Activated naive CD8-positive, alpha-beta T cell treated with anti-CD3 and anti-CD28 coated beads for 36 hours (primary cell): ENCODE measurements around the gene RAB31. TPM values are rescaled to one million over a fixed set of nuclear protein-coding genes. Genes with fewer than 3 reads are reported as not detected.

Experiments used
- DNase-seq: peaks from one replicate; pipeline ENCODE4 v3.0.0; 2021
- H3K27ac Mint-ChIP-seq: one replicate; pipeline ENCODE4 v1.8.0; 2022; ENCODE audit warnings: mild to moderate bottlenecking, moderate library complexity, mixed read lengths
- H3K27me3 Mint-ChIP-seq: one replicate; pipeline ENCODE4 v1.8.0; 2022; ENCODE audit warnings: mild to moderate bottlenecking, mixed read lengths
- H3K36me3 Mint-ChIP-seq: one replicate; pipeline ENCODE4 v1.8.0; 2021; ENCODE audit warnings: mild to moderate bottlenecking, mixed read lengths
- H3K4me1 Mint-ChIP-seq: one replicate; pipeline ENCODE4 v1.8.0; 2021; ENCODE audit warnings: mixed read lengths
- H3K4me3 Mint-ChIP-seq: one replicate; pipeline ENCODE4 v1.8.0; 2022; ENCODE audit warnings: mild to moderate bottlenecking, moderate library complexity, mixed read lengths
- H3K9me3 Mint-ChIP-seq: one replicate; pipeline ENCODE4 v1.8.0; 2022; ENCODE audit warnings: mixed read lengths
- total RNA-seq, 2 experiments: library from RNA; stranded (reverse); gene quantifications; one replicate each; pipeline ENCODE4 v1.2.3, GENCODE V29; 2021

The RAB31 gene
- total RNA-seq, 2 experiments from 2014 or later = 0.70 to 0.78 TPM

- DNase-seq = peak; percentile 6
- Mint-ChIP-seq H3K9me3 (no peaks in the 10 kb centered on the region), H3K27ac (no peak overlapping the region), H3K4me3 (no peak overlapping the region), H3K36me3 (no peaks in the 10 kb centered on the region), H3K4me1 (peaks cover 5% of the 10 kb centered on the region), H3K27me3 (peaks cover 26% of the 10 kb centered on the region)
Measured at GRCh38 chr18:9735238-9735637, 27.1 kb downstream of the RAB31 start.

- H3K27me3 Mint-ChIP-seq = peaks cover 23% of the 10 kb centered on the region
Measured at GRCh38 chr18:9735879-9736278, 27.8 kb downstream of the RAB31 start.

GRCh38 chr18:9736286-9736835 lies 28.3 kb downstream of the RAB31 start:
- Mint-ChIP-seq H3K4me3 (no peak overlapping the region), H3K27ac (no peak overlapping the region), H3K36me3 (no peaks in the 10 kb centered on the region), H3K27me3 (peaks cover 25% of the 10 kb centered on the region), H3K9me3 (no peaks in the 10 kb centered on the region), H3K4me1 (peaks cover 5% of the 10 kb centered on the region)
- no peak for DNase-seq

More at GRCh38 chr18:9735879-9736278, 27.8 kb downstream of the RAB31 start:
- no peak for DNase-seq
- no peaks in the 10 kb centered on the region for H3K36me3 Mint-ChIP-seq
- H3K9me3 Mint-ChIP-seq = no peaks in the 10 kb centered on the region
- peaks cover 5% of the 10 kb centered on the region for H3K4me1 Mint-ChIP-seq
- no peak overlapping the region for H3K27ac Mint-ChIP-seq
- no peak overlapping the region for H3K4me3 Mint-ChIP-seq

GRCh38 chr18:9737006-9737405 lies 28.9 kb downstream of the RAB31 start:
- H3K27ac Mint-ChIP-seq = no peak overlapping the region
- no peak for DNase-seq
- H3K4me3 Mint-ChIP-seq = no peak overlapping the region
- peaks cover 29% of the 10 kb centered on the region for H3K27me3 Mint-ChIP-seq
- H3K9me3 Mint-ChIP-seq = no peaks in the 10 kb centered on the region
- peaks cover 5% of the 10 kb centered on the region for H3K4me1 Mint-ChIP-seq
- H3K36me3 Mint-ChIP-seq = no peaks in the 10 kb centered on the region

GRCh38 chr18:9737472-9738121 lies 29.5 kb downstream of the RAB31 start:
- H3K4me1 Mint-ChIP-seq = peaks cover 5% of the 10 kb centered on the region
- DNase-seq = no peak
- no peak overlapping the region for H3K27ac Mint-ChIP-seq
- H3K4me3 Mint-ChIP-seq = no peak overlapping the region
- H3K36me3 Mint-ChIP-seq = no peaks in the 10 kb centered on the region
- H3K9me3 Mint-ChIP-seq = no peaks in the 10 kb centered on the region
- H3K27me3 Mint-ChIP-seq = peaks cover 33% of the 10 kb centered on the region

GRCh38 chr18:9738266-9738969 lies 30.3 kb downstream of the RAB31 start:
- Mint-ChIP-seq H3K27me3 (peaks cover 30% of the 10 kb centered on the region), H3K27ac (no peak overlapping the region), H3K9me3 (no peaks in the 10 kb centered on the region), H3K4me3 (no peak overlapping the region), H3K4me1 (peaks cover 5% of the 10 kb centered on the region), H3K36me3 (no peaks in the 10 kb centered on the region)
- DNase-seq = no peak

- no peak for DNase-seq
- no peak overlapping the region for H3K27ac Mint-ChIP-seq
- peaks cover 5% of the 10 kb centered on the region for H3K4me1 Mint-ChIP-seq
- H3K9me3 Mint-ChIP-seq = no peaks in the 10 kb centered on the region
- no peaks in the 10 kb centered on the region for H3K36me3 Mint-ChIP-seq
- peaks cover 32% of the 10 kb centered on the region for H3K27me3 Mint-ChIP-seq
- H3K4me3 Mint-ChIP-seq = no peak overlapping the region
Measured at GRCh38 chr18:9739516-9739915, 31.4 kb downstream of the RAB31 start.

- Mint-ChIP-seq H3K36me3 (no peaks in the 10 kb centered on the region), H3K4me1 (peaks cover 4% of the 10 kb centered on the region), H3K27me3 (peaks cover 36% of the 10 kb centered on the region), H3K4me3 (no peak overlapping the region), H3K27ac (no peak overlapping the region), H3K9me3 (no peaks in the 10 kb centered on the region)
- DNase-seq = no peak
Measured at GRCh38 chr18:9740071-9740470, 32.0 kb downstream of the RAB31 start.

GRCh38 chr18:9741406-9741792 lies 33.3 kb downstream of the RAB31 start:
- Mint-ChIP-seq H3K36me3 (no peaks in the 10 kb centered on the region), H3K27me3 (peaks cover 28% of the 10 kb centered on the region), H3K4me1 (no peaks in the 10 kb centered on the region)

GRCh38 chr18:9741793-9742523 lies 33.9 kb downstream of the RAB31 start:
- no peak for DNase-seq
- Mint-ChIP-seq H3K4me3 (no peak overlapping the region), H3K27me3 (peaks cover 28% of the 10 kb centered on the region), H3K36me3 (no peaks in the 10 kb centered on the region), H3K4me1 (no peaks in the 10 kb centered on the region), H3K9me3 (no peaks in the 10 kb centered on the region), H3K27ac (no peak overlapping the region)

More at GRCh38 chr18:9741406-9741792, 33.3 kb downstream of the RAB31 start:
- H3K9me3 Mint-ChIP-seq = no peaks in the 10 kb centered on the region
- no peak overlapping the region for H3K4me3 Mint-ChIP-seq
- no peak overlapping the region for H3K27ac Mint-ChIP-seq
- DNase-seq = no peak

GRCh38 chr18:9742524-9743131 lies 34.5 kb downstream of the RAB31 start:
- no peaks in the 10 kb centered on the region for H3K36me3 Mint-ChIP-seq
- no peak overlapping the region for H3K27ac Mint-ChIP-seq
- H3K9me3 Mint-ChIP-seq = no peaks in the 10 kb centered on the region
- H3K4me3 Mint-ChIP-seq = no peak overlapping the region
- DNase-seq = no peak
- peaks cover 28% of the 10 kb centered on the region for H3K27me3 Mint-ChIP-seq
- H3K4me1 Mint-ChIP-seq = no peaks in the 10 kb centered on the region

GRCh38 chr18:9743200-9744016 lies 35.3 kb downstream of the RAB31 start:
- no peak for DNase-seq
- no peak overlapping the region for H3K27ac Mint-ChIP-seq
- no peaks in the 10 kb centered on the region for H3K36me3 Mint-ChIP-seq
- H3K4me1 Mint-ChIP-seq = no peaks in the 10 kb centered on the region
- H3K27me3 Mint-ChIP-seq = peaks cover 28% of the 10 kb centered on the region
- H3K4me3 Mint-ChIP-seq = no peak overlapping the region
- H3K9me3 Mint-ChIP-seq = no peaks in the 10 kb centered on the region

GRCh38 chr18:9746958-9747357 lies 38.9 kb downstream of the RAB31 start:
- no peak for DNase-seq
- H3K27ac Mint-ChIP-seq = no peak overlapping the region
- no peak overlapping the region for H3K4me3 Mint-ChIP-seq
- H3K27me3 Mint-ChIP-seq = peaks cover 22% of the 10 kb centered on the region
- H3K4me1 Mint-ChIP-seq = no peaks in the 10 kb centered on the region
- H3K36me3 Mint-ChIP-seq = no peaks in the 10 kb centered on the region
- no peaks in the 10 kb centered on the region for H3K9me3 Mint-ChIP-seq

- no peak overlapping the region for H3K27ac Mint-ChIP-seq
- H3K27me3 Mint-ChIP-seq = peaks cover 5% of the 10 kb centered on the region
- DNase-seq = no peak
- no peaks in the 10 kb centered on the region for H3K36me3 Mint-ChIP-seq
- H3K4me3 Mint-ChIP-seq = no peak overlapping the region
- no peaks in the 10 kb centered on the region for H3K4me1 Mint-ChIP-seq
- H3K9me3 Mint-ChIP-seq = no peaks in the 10 kb centered on the region
Measured at GRCh38 chr18:9749611-9750010, 41.5 kb downstream of the RAB31 start.
